Measurements from ENCODE around the gene CTF1.

DNA sequence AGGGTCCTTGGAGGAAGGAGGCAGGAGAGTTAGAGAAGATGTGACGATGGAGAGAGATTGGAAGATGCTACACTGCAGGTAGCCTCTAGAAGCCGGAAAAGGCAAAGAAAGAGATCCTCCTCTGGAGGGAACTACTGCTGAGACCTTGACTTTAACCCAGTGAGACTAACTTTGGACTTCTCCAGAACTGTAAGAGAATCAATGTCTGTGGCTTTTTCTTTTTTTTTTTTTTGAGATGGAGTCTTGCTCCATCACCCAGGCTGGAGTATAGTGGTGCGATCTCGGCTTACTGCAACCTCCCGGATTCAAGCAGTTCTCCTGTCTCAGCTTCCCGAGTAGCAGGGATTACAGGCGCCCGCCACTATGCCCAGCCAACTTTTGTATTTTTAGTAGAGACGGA is 11.2 kb upstream of the CTF1 start:
- TF ChIP-seq, protein P1, sequence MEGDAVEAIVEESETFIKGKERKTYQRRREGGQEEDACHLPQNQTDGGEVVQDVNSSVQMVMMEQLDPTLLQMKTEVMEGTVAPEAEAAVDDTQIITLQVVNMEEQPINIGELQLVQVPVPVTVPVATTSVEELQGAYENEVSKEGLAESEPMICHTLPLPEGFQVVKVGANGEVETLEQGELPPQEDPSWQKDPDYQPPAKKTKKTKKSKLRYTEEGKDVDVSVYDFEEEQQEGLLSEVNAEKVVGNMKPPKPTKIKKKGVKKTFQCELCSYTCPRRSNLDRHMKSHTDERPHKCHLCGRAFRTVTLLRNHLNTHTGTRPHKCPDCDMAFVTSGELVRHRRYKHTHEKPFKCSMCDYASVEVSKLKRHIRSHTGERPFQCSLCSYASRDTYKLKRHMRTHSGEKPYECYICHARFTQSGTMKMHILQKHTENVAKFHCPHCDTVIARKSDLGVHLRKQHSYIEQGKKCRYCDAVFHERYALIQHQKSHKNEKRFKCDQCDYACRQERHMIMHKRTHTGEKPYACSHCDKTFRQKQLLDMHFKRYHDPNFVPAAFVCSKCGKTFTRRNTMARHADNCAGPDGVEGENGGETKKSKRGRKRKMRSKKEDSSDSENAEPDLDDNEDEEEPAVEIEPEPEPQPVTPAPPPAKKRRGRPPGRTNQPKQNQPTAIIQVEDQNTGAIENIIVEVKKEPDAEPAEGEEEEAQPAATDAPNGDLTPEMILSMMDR (IDR thresholded peaks at IDR 0.05), result no peak
- no peak for TF ChIP-seq ZFX (IDR thresholded peaks at IDR 0.05; ENCODE audit: borderline replicate concordance)
